Mesenchymal stem cell (in vitro differentiated cells and primary cell): ENCODE measurements around the gene MIB2.
"Not testable (repeated sequence)": the region's sequence is repeated elsewhere in the genome, so short reads cannot be mapped to it uniquely, and the experiment has no call there.

ENCODE experiments used
- DNase-seq: peaks from one replicate; pipeline ENCODE4 v3.0.0-alpha.2; 2013
- H2AFZ ChIP-seq: one replicate; pipeline ENCODE4 v1.6.1; 2013; ENCODE audit warnings: low read depth, mild to moderate bottlenecking, control low read depth, inconsistent platforms, low read length, moderate library complexity
- H2AK5ac ChIP-seq: 2 replicates; pipeline ENCODE4 v1.6.1; 2013; ENCODE audit warnings: low read length, moderate library complexity, mild to moderate bottlenecking, inconsistent platforms; ENCODE audit not compliant: severe bottlenecking
- H2BK120ac ChIP-seq: one replicate; pipeline ENCODE4 v1.6.1; 2013; ENCODE audit warnings: low read depth, mild to moderate bottlenecking, inconsistent platforms, low read length, moderate library complexity
- H2BK12ac ChIP-seq, 2 experiments: one replicate each; pipeline ENCODE4 v1.6.1; 2013; ENCODE audit warnings: inconsistent platforms in 2 of 2, low read length in 2 of 2, mild to moderate bottlenecking in 2 of 2, moderate library complexity in 2 of 2, control low read depth in 1 of 2
- H2BK15ac ChIP-seq: one replicate; pipeline ENCODE4 v1.6.1; 2013; ENCODE audit warnings: mild to moderate bottlenecking, low read depth, inconsistent platforms; ENCODE audit not compliant: poor library complexity, severe bottlenecking
- H2BK5ac ChIP-seq: 2 replicates; pipeline ENCODE4 v1.6.1; 2013; ENCODE audit warnings: low read depth, mild to moderate bottlenecking, low read length, control low read depth, inconsistent platforms; ENCODE audit not compliant: poor library complexity, severe bottlenecking
- H3K14ac ChIP-seq, 2 experiments: one replicate each; pipeline ENCODE4 v1.6.1; 2013; ENCODE audit warnings: inconsistent platforms in 2 of 2, low read length in 2 of 2, control low read depth in 1 of 2, mild to moderate bottlenecking in 1 of 2, moderate library complexity in 1 of 2
- H3K18ac ChIP-seq, 2 experiments: one replicate each; pipeline ENCODE4 v1.6.1; 2013; ENCODE audit warnings: inconsistent platforms in 2 of 2, low read length in 2 of 2, control low read depth in 1 of 2, low read depth in 1 of 2, mild to moderate bottlenecking in 1 of 2
- H3K23ac ChIP-seq, 2 experiments: one replicate each; pipeline ENCODE4 v1.6.1; 2013; ENCODE audit warnings: inconsistent platforms in 2 of 2, low read length in 2 of 2, mild to moderate bottlenecking in 2 of 2, moderate library complexity in 2 of 2, control low read depth in 1 of 2
- H3K27ac ChIP-seq: 2 replicates; pipeline ENCODE4 v1.5.1; 2013; ENCODE audit warnings: mild to moderate bottlenecking, moderate library complexity, low read length, control low read depth, inconsistent platforms; ENCODE audit not compliant: poor library complexity, severe bottlenecking
- H3K27me3 ChIP-seq, 2 experiments: 2 replicates each; pipeline versions ENCODE4 v1.6.1 to v1.7.0; 2013; ENCODE audit warnings: low read length in 2 of 2, mild to moderate bottlenecking in 2 of 2, moderate library complexity in 2 of 2, control low read depth in 1 of 2, inconsistent platforms in 1 of 2; ENCODE audit not compliant: control insufficient read depth in 1 of 2, insufficient read depth in 1 of 2
- H3K36me3 ChIP-seq, 2 experiments: 2 replicates each; pipeline versions ENCODE4 v1.6.1 to v1.7.0; 2013; ENCODE audit warnings: low read length in 2 of 2, control low read depth in 1 of 2, inconsistent platforms in 1 of 2, low read depth in 1 of 2, mild to moderate bottlenecking in 1 of 2; ENCODE audit not compliant: insufficient read depth in 2 of 2, control insufficient read depth in 1 of 2
- H3K4ac ChIP-seq, 2 experiments: one replicate each; pipeline ENCODE4 v1.6.1; 2013; ENCODE audit warnings: inconsistent platforms in 2 of 2, low read length in 2 of 2, mild to moderate bottlenecking in 2 of 2, moderate library complexity in 2 of 2, control low read depth in 1 of 2, low read depth in 1 of 2
- H3K4me1 ChIP-seq: 2 replicates; pipeline ENCODE4 v1.6.1; 2013; ENCODE audit warnings: low read depth, low read length, control low read depth; ENCODE audit not compliant: control insufficient read depth, insufficient read depth
- H3K4me2 ChIP-seq: 2 replicates; pipeline ENCODE4 v1.6.1; 2013; ENCODE audit warnings: low read length, mild to moderate bottlenecking, inconsistent platforms; ENCODE audit not compliant: poor library complexity, severe bottlenecking
- H3K4me3 ChIP-seq, 2 experiments: 2 replicates each; pipeline versions ENCODE4 v1.5.1 to v1.7.0; 2013; ENCODE audit warnings: low read length in 2 of 2, mild to moderate bottlenecking in 2 of 2, control low read depth in 1 of 2, low read depth in 1 of 2; ENCODE audit not compliant: insufficient read depth in 1 of 2
- H3K79me1 ChIP-seq: replicated peaks from 2 replicates; pipeline ENCODE4 v1.6.1; 2013; ENCODE audit warnings: mild to moderate bottlenecking, control low read depth, low read length, inconsistent platforms; ENCODE audit not compliant: poor library complexity, severe bottlenecking
- H3K9ac ChIP-seq: 2 replicates; pipeline ENCODE4 v1.7.0; 2013; ENCODE audit warnings: mild to moderate bottlenecking, low read length, moderate library complexity
- H3K9me3 ChIP-seq: 2 replicates; pipeline ENCODE4 v1.7.0; 2013; ENCODE audit warnings: mild to moderate bottlenecking, low read length; ENCODE audit not compliant: control insufficient read depth
- H4K8ac ChIP-seq: one replicate; pipeline ENCODE4 v1.6.1; 2013; ENCODE audit warnings: inconsistent platforms, mild to moderate bottlenecking, low read length, moderate library complexity
- H4K91ac ChIP-seq: one replicate; pipeline ENCODE4 v1.6.1; 2013; ENCODE audit warnings: mild to moderate bottlenecking, low read length, inconsistent platforms
- WGBS: methylation state at CpG from one replicate; pipeline ENCODE4 v1.1.7; 2013; ENCODE audit warnings: mixed read lengths; 5-methylcytosine and 5-hydroxymethylcytosine counted together

MIB2 gene

DNA sequence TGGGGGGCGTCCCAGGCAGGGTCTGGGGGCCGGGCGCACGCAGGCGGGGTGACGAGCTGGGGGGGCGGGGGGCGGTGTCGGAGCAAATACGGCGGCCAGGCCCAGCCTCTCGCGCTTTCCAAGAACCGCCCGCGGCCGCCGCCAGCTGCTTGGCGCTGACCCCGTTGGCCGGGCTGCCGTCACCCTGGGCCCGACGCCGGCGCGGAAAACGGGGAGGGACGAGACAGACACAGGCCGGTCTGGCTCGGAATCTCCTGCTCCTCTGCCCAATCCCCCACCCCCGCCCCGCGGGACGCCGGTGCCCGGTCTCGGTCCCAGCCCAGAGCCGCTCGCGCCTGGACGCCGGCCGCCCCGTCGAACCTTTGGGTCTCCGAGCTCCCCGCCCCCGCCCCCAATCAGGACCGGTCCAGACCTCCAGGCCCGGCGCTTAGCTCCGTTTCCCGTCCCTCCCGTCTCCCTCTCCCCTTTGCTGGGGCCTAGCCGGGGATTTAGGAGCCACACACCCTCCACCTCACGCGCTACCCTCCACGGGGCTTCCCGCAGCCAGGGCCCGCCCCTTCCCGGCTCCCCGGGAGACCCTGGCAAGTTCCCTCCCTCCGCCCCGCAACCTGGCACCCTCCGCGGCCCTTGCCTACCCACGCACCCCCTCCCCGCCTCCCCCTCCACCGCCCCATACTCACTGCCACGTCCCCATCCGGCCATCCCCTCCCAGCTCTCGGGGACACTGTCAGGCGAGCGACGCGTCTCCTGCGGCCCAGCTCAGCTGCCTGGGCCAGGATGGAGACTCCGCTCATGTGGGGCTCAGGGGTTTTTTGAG lies 15.9 kb downstream of the MIB2 start:
- peaks cover 6 to 40% of the 10 kb centered on the region in 2 experiments for H3K36me3 ChIP-seq
- peak overlapping the region; percentile 80 for H2BK15ac ChIP-seq
- no peak overlapping the region for H3K4me3 ChIP-seq
- no peak overlapping the region for H3K27ac ChIP-seq
- no peak overlapping the region for H4K91ac ChIP-seq
- no peak overlapping the region for H2AK5ac ChIP-seq
- peak overlapping the region; percentile 68 for H2BK120ac ChIP-seq
- no peak overlapping the region for H3K9ac ChIP-seq
- H3K27me3 ChIP-seq, result peaks cover 3 to 8% of the 10 kb centered on the region in 2 experiments
- H3K4ac ChIP-seq, result peak overlapping the region in 1 of 2 experiments; percentile 28
- peak; percentile 37 for DNase-seq
- H2BK5ac ChIP-seq, result no peak overlapping the region
- no peak overlapping the region for H3K14ac ChIP-seq
- no peak overlapping the region for H3K4me2 ChIP-seq
- H4K8ac ChIP-seq, result peak overlapping the region; percentile 42
- H3K4me1 ChIP-seq, result peaks cover 19% of the 10 kb centered on the region
- WGBS, result 23% methylated on average over 37 of the region's 79 CpGs
- no peaks in the 10 kb centered on the region for H3K79me1 ChIP-seq
- peak overlapping the region in 1 of 2 experiments; percentile 40 for H3K18ac ChIP-seq
- H3K9me3 ChIP-seq, result no peaks in the 10 kb centered on the region
- no peak overlapping the region for H2AFZ ChIP-seq
- H2BK12ac ChIP-seq, result no peak overlapping the region
- no peak overlapping the region for H3K23ac ChIP-seq

DNA sequence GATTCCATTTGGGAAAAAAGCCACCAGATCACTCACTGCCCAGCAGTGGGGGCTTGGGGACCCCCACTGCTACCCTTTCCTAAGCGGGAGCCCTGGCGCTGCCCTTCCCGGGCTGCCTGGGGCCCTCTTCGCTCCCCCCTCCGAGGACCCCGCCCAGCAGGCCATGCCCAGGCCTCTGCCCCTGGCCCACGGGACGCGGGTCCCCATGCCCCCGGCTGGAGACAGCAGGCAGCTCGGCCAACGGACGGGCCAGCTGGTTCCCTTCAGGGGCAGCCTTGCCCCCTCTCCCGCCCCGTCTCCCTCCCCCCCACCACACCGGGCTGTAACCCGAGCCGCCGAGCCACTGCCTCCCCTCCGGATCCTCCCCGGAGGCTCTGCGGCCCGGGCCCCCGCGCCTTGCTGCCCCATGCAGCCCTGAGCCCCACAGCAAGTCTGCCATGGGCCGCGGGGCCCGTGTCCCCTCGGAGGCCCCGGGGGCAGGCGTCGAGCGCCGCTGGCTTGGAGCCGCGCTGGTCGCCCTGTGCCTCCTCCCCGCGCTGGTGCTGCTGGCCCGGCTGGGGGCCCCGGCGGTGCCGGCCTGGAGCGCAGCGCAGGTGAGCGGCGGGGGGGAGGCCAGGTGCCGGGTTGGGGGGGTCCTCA lies 16.6 kb downstream of the MIB2 start, which contains the start of gene MMP23B:
Gene MMP23B (plus strand): TSS at position 392 of the 639 bp plus-strand sequence. CDS start 46 bp downstream, at position 438.
- H3K9ac ChIP-seq, result no peak within 1 kb of the TSS
- no peak within 1 kb of the TSS for H2BK5ac ChIP-seq
- H4K91ac ChIP-seq, result no peak within 1 kb of the TSS
- H4K8ac ChIP-seq, result peak within 1 kb of the TSS; percentile 42
- H3K27me3 ChIP-seq, result peaks cover 3 to 8% of the 10 kb centered on the region in 2 experiments
- H3K4me3 ChIP-seq, result peak within 1 kb of the TSS in 1 of 2 experiments; percentile 7
- H3K9me3 ChIP-seq, result no peaks in the 10 kb centered on the region
- peak within 1 kb of the TSS; percentile 49 for H2BK120ac ChIP-seq
- H2BK15ac ChIP-seq, result no peak within 1 kb of the TSS
- H3K79me1 ChIP-seq, result no peaks in the 10 kb centered on the region
- H3K4ac ChIP-seq, result peak within 1 kb of the TSS in 1 of 2 experiments; percentile 28
- no peak within 1 kb of the TSS for H2AK5ac ChIP-seq
- no peak within 1 kb of the TSS for H3K27ac ChIP-seq
- WGBS, result 4% methylated on average over 23 of the region's 48 CpGs
- peaks cover 18% of the 10 kb centered on the region for H3K4me1 ChIP-seq
- H3K4me2 ChIP-seq, result peak within 1 kb of the TSS; percentile 20
- peaks cover 13 to 40% of the 10 kb centered on the region in 2 experiments for H3K36me3 ChIP-seq
- no peak within 1 kb of the TSS for H2AFZ ChIP-seq
- H2BK12ac ChIP-seq, result peak within 1 kb of the TSS in 1 of 2 experiments; percentile 45
- peak within 1 kb of the TSS; percentile 40 to 49 for H3K18ac ChIP-seq
- DNase-seq, result peak; percentile 50
- H3K14ac ChIP-seq, result no peak within 1 kb of the TSS
- H3K23ac ChIP-seq, result no peak within 1 kb of the TSS

DNA sequence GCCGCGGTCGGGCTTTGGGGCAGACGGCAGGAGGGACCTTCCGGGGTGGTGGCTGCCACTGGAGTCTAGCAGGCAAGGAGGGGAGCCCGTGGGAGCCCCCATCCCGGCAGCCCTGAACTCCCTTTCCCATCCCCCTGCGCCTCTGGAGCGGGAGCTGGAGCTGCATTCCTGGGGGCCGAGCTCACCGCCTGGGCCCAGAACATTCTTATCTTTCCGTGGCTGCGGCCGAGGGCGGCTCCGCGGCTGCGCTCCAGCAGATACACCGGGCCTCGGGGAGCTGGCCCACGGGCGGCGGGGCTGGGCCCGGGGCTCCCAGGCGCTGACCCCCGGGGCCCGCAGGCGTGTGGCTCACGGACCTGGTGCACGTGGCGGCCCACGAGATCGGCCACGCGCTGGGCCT lies 18.1 kb downstream of the MIB2 start:
- not testable (repeated sequence) for H3K27ac ChIP-seq, DNase-seq, H2AFZ ChIP-seq, H2BK5ac ChIP-seq, H3K9me3 ChIP-seq, H4K91ac ChIP-seq, H3K9ac ChIP-seq, H2BK120ac ChIP-seq, H2BK12ac ChIP-seq, H3K27me3 ChIP-seq, H3K4me3 ChIP-seq, H3K23ac ChIP-seq, H4K8ac ChIP-seq, H3K4ac ChIP-seq, H3K18ac ChIP-seq, H2AK5ac ChIP-seq, H2BK15ac ChIP-seq, H3K4me2 ChIP-seq, H3K79me1 ChIP-seq, H3K14ac ChIP-seq
- no CpG with 5 or more reads among the region's 35 CpGs for WGBS
- peaks cover 14% of the 10 kb centered on the region for H3K4me1 ChIP-seq
- H3K36me3 ChIP-seq, result peaks cover 11 to 36% of the 10 kb centered on the region in 2 experiments

DNA sequence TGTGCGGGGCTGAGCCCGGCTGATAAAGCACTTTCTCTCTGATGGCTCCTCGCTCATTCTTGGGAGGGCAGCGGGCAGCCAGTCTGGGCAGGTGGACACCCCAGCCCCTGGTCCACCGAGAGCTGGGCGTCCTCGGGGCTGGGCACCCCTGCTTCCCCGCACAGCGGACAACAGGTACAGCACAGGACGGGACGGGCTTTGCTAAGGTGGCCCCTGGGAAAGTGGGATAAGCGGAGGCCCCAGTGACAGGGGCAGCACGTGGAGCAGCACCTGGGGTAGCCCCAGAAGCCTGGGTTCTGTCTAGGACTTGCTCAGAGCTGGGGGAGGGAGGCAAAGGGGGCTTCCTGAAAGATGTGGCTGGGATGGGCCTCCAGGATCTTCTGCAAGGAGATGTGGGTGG lies 19.3 kb downstream of the MIB2 start:
- not testable (repeated sequence) for H3K27ac ChIP-seq, H2BK5ac ChIP-seq, H3K23ac ChIP-seq, H3K9me3 ChIP-seq, H3K4me2 ChIP-seq, H4K91ac ChIP-seq, H4K8ac ChIP-seq, H2BK15ac ChIP-seq, H3K27me3 ChIP-seq, H2BK12ac ChIP-seq, H2AK5ac ChIP-seq, H2AFZ ChIP-seq, DNase-seq, H2BK120ac ChIP-seq, H3K4ac ChIP-seq, H3K9ac ChIP-seq, H3K4me3 ChIP-seq, H3K79me1 ChIP-seq, H3K18ac ChIP-seq, H3K14ac ChIP-seq
- H3K36me3 ChIP-seq, result peaks cover 11 to 31% of the 10 kb centered on the region in 2 experiments
- no CpG with 5 or more reads among the region's 13 CpGs for WGBS
- H3K4me1 ChIP-seq, result peaks cover 14% of the 10 kb centered on the region
